ENCODE measurements around the gene NFKB2. TPM values are rescaled to one million over a fixed set of nuclear protein-coding genes. Genes with fewer than 3 reads are reported as not detected.

Gene NFKB2
- total and polyA plus RNA-seq, 2 donors (not counting 1 experiment from before 2014, with no cell fraction given) = 255 to 398 TPM

- POLR2A ChIA-PET = interaction anchor here (1.0 to 3.3 kb wide), 2 partner anchors 8 to 13 kb away, joined by 3 to 14 read pairs; partner anchors contain the start of gene FBXL15
- H3K4me1 ChIP-seq (ENCODE audit: control insufficient read depth in 2 of 2, insufficient read depth in 2 of 2, low read length in 2 of 2) = peaks cover 26 to 33% of the 10 kb centered on the region in 2 donors
- H3K9me3 ChIP-seq (ENCODE audit: control extremely low read depth in 1 of 3, control insufficient read depth in 2 of 3, insufficient read depth in 1 of 3, low read length in 2 of 3) = peaks cover 0 to 23% (median 0%) of the 10 kb centered on the region in 3 donors
- H3K4me2 ChIP-seq (replicated peaks; ENCODE audit: low read depth, low read length, poor library complexity, severe bottlenecking) = no peak overlapping the region
- H3K27ac ChIP-seq (ENCODE audit: low read length in 2 of 2) = no peak overlapping the region
- Mint-ChIP-seq H3K27ac (no peak overlapping the region), H3K27me3 (peaks cover 66% of the 10 kb centered on the region), H3K9me3 (ENCODE audit: insufficient read depth) (no peaks in the 10 kb centered on the region), H3K4me1 (peaks cover 29% of the 10 kb centered on the region), H3K4me3 (no peak overlapping the region)
- no peak overlapping the region for H3K4me3 ChIP-seq (ENCODE audit: control extremely low read depth in 1 of 5, extremely low read depth in 1 of 5, insufficient read depth in 1 of 5, low read depth in 2 of 5, low read length in 4 of 5)
- H3K9ac ChIP-seq (ENCODE audit: low read length) = no peak overlapping the region
- no peaks in the 10 kb centered on the region for H4K20me1 ChIP-seq (ENCODE audit: control insufficient read depth, insufficient read depth, low read length, poor library complexity, severe bottlenecking)
- no peak for TF ChIP-seq CTCF (IDR thresholded peaks at IDR 0.05)
- TF ChIP-seq EZH2 (IDR thresholded peaks at IDR 0.05; ENCODE audit: borderline replicate concordance, insufficient read depth, low read depth, low read length, poor library complexity, severe bottlenecking) = no peak
- 91% methylated on average over 8 of the region's 10 CpGs for WGBS (ENCODE audit: insufficient coverage)
- intact Hi-C loops (cut with micrococcal nuclease) = no loop called here
- ATAC-seq (ENCODE audit: low read depth) (no peak), DNase-seq (peak; percentile 13)
- H3K27me3 ChIP-seq (replicated peaks in 1 of 4; ENCODE audit: control extremely low read depth in 1 of 4, control insufficient read depth in 3 of 4, insufficient read depth in 4 of 4, low read length in 3 of 4) = peaks cover 0 to 91% (median 52%) of the 10 kb centered on the region in 4 experiments
- H3K36me3 ChIP-seq (replicated peaks in 1 of 2; ENCODE audit: control extremely low read depth in 1 of 2, control insufficient read depth in 1 of 2, extremely low read depth in 1 of 2, insufficient read depth in 2 of 2, low read length in 1 of 2) = no peaks in the 10 kb centered on the region
- H2AFZ ChIP-seq (ENCODE audit: insufficient read depth, low read depth, low read length, poor library complexity, severe bottlenecking) = no peak overlapping the region
- CTCF ChIA-PET = interaction anchor here (0.8 to 5.0 kb wide), 6 partner anchors 8 to 66 kb away, joined by 3 to 35 read pairs (median 7); partner anchors contain the start of gene FBXL15
- no peaks in the 10 kb centered on the region for H3K79me2 ChIP-seq (ENCODE audit: control insufficient read depth, insufficient read depth, low read length)
These were observed 16.8 kb downstream of the NFKB2 start for GRCh38 chr10:102412293-102412692.

- ChIA-PET CTCF (interaction anchor here (1.0 to 5.0 kb wide), 4 partner anchors 9 to 66 kb away, joined by 4 to 35 read pairs (median 8); no protein-coding TSS in a partner anchor), POLR2A (interaction anchor here (0.6 kb wide), 1 partner anchor 13 kb away, joined by 3 read pairs; no protein-coding TSS in a partner anchor)
- Mint-ChIP-seq H3K9me3 (ENCODE audit: insufficient read depth) (no peaks in the 10 kb centered on the region), H3K27ac (no peak overlapping the region), H3K27me3 (peaks cover 65% of the 10 kb centered on the region), H3K4me3 (no peak overlapping the region), H3K4me1 (peaks cover 31% of the 10 kb centered on the region)
- Histone ChIP-seq H3K9ac (ENCODE audit: low read length) (no peak overlapping the region), H4K20me1 (ENCODE audit: control insufficient read depth, insufficient read depth, low read length, poor library complexity, severe bottlenecking) (no peaks in the 10 kb centered on the region), H3K4me1 (ENCODE audit: control insufficient read depth in 2 of 2, insufficient read depth in 2 of 2, low read length in 2 of 2) (peaks cover 26 to 32% of the 10 kb centered on the region in 2 donors), H3K27ac (ENCODE audit: low read length in 2 of 2) (no peak overlapping the region), H3K79me2 (ENCODE audit: control insufficient read depth, insufficient read depth, low read length) (no peaks in the 10 kb centered on the region), H3K4me2 (replicated peaks; ENCODE audit: low read depth, low read length, poor library complexity, severe bottlenecking) (peak overlapping the region; percentile 5), H2AFZ (ENCODE audit: insufficient read depth, low read depth, low read length, poor library complexity, severe bottlenecking) (no peak overlapping the region), H3K4me3 (ENCODE audit: control extremely low read depth in 1 of 5, extremely low read depth in 1 of 5, insufficient read depth in 1 of 5, low read depth in 2 of 5, low read length in 4 of 5) (no peak overlapping the region), H3K27me3 (replicated peaks in 1 of 4; ENCODE audit: control extremely low read depth in 1 of 4, control insufficient read depth in 3 of 4, insufficient read depth in 4 of 4, low read length in 3 of 4) (peaks cover 0 to 91% (median 52%) of the 10 kb centered on the region in 4 experiments), H3K36me3 (replicated peaks in 1 of 2; ENCODE audit: control extremely low read depth in 1 of 2, control insufficient read depth in 1 of 2, extremely low read depth in 1 of 2, insufficient read depth in 2 of 2, low read length in 1 of 2) (no peaks in the 10 kb centered on the region), H3K9me3 (ENCODE audit: control extremely low read depth in 1 of 3, control insufficient read depth in 2 of 3, insufficient read depth in 1 of 3, low read length in 2 of 3) (peaks cover 0 to 22% (median 0%) of the 10 kb centered on the region in 3 donors)
- DNase-seq (peak; percentile 45), ATAC-seq (ENCODE audit: low read depth) (no peak)
- intact Hi-C loops (cut with micrococcal nuclease) = no loop called here
- TF ChIP-seq CTCF (IDR thresholded peaks at IDR 0.05) (no peak), EZH2 (IDR thresholded peaks at IDR 0.05; ENCODE audit: borderline replicate concordance, insufficient read depth, low read depth, low read length, poor library complexity, severe bottlenecking) (no peak)
- 4% methylated on average over 4 of the region's 5 CpGs for WGBS (ENCODE audit: insufficient coverage)
These were observed 17.7 kb downstream of the NFKB2 start for GRCh38 chr10:102413053-102413705.
